GM19468 (cell line): ENCODE data around the gene ARNT2.

Source experiments
- ATAC-seq: cut with Tn5 transposase; IDR thresholded peaks from one replicate; pipeline ENCODE4 v1.9.1; 2021; ENCODE audit warnings: mild to moderate bottlenecking, moderate library complexity, moderate number of reproducible peaks; ENCODE audit not compliant: unreplicated experiment; ENCODE audit errors: extremely low read depth

Gene ARNT2

DNA sequence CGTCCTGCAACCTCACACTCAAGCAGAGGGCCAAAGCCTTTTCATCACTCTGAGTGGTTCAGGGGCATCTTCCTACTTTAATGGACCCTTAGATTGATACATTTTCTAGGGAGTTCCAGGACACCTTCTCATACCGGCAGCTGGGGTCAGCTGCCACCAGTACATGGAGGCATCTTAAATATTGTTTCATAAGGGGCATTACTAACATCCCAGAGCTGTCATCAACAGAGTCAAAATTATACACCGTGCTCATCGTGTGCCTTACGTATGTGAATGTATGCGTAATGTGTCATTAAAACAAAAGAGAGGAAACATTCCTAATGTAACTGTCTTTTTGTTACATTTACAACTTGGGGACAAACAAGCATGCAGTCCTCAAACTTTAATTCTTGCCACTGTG is 57.9 kb downstream of the ARNT2 start:
- ATAC-seq: no peak

DNA sequence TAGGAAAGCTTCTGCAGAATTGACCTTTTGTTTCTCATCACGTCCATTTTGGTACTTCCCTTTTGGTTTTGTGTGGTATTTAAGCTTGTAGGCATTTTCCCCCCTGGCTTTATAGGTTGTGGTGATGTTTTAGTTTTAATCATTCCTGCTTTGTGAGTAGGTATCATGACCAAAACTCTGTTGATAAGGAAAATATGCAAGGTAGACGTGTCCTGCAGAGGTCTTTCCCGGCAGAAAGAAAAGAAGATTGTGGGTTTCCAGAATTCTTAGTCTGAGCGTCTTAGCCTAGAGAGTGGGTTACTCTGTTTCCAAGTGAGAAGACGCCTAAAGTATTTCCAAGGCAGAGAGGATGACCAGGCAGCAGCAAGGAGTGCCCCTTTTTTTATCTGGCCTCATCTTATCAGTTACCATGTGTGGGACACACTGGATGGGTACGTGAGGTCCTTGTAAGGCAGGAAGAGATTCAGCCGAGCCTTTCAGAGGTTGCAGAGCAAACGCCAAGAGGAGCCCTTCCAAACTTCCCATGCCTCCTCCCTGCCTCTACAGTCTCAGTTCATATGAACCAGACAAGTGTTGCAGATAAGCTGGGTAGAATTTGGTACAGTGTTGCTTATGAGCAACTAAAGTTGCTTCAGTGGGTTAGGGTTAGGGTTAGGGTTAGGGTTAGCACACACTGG is 58.8 kb downstream of the ARNT2 start:
- ATAC-seq: no peak

DNA sequence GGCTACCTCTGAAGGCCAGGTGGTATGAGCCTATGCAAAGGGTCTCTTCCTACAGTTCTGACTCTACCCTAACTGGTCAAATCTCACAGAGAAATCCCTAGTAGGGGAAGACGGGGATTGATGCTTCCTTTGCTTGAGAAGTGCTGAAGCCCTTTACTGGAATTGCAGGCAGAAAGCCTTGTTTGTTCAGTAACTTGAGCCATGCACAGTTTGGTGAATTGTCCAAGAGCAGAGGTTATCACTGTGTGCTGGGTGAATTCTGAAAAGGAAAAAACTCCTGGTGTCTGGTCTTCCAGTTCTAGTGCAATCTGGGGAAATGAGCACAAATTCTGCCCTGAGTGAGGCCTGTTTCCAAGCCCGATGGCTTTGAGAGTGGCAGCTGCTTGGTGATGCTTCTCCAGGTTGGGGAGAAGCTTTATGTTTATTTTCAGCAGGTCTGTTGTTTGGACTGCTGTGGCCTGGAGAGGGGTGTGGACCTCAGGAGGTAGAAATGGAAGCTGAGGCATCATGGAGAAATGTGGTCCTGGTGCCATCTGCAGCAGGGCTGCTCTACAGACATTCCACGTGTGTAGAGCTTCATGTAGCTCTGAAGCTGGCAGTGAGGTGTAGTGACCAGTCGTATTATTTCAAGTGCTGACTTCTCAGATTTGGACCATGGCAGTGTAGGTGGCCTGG is 60.9 kb downstream of the ARNT2 start:
- ATAC-seq: no peak

DNA sequence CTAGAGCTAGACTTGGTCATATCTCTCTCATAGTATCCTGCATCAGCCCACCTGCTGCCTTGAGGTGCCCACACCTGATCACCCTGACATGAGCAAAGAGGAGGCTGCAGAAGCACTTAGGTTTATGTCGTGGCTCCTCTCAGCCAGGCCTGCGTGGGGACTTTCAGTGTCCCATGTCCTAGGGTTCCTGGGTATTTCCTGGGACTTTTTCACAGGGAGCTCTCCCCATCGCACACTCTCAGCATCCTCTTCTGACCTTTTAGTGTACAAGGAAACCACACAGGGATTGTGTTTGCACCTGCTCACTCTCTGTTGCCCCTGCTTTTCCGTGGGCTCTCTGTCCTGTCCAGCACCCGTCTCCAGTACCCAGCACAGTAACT is 61.4 kb downstream of the ARNT2 start:
- ATAC-seq: no peak

DNA sequence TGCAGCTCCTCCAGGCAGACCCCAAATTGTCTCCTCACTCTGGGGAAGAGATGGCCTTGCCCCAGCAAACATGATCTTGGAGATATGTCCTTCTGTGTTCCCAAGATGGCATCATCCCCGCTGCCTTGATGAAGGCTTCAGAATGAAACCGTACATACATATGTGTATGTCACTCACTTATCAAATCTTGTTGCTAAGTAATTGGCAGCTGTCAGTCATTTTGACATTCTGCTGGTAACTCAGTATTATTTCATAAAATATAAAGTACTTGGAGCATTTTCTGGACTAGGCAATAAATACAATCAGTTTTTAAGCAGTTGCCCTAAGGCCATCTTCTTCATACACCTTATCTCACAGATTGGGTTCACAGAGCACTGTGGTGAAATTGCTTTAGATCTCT is 62.4 kb downstream of the ARNT2 start:
- no peak for ATAC-seq

DNA sequence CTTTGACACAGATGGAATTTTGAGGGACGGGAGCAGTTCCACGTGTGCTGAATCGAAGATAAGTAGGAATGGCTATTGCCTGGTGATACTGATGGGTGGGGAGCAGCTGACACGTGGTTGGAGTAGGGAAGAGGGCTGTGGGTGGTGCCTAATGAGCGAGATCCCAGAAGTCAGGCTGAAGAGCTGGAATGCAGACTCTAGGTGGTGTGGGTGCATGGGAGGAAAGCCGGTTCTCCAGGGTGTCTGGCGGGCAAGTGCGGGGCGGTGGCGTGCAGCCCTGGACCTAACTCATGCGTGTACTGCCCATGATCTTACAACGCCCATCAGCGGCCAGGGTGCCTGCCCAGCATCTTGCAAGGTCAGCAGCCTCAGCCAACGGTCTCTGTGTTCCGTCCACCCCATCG is 63.1 kb downstream of the ARNT2 start:
- ATAC-seq: no peak

DNA sequence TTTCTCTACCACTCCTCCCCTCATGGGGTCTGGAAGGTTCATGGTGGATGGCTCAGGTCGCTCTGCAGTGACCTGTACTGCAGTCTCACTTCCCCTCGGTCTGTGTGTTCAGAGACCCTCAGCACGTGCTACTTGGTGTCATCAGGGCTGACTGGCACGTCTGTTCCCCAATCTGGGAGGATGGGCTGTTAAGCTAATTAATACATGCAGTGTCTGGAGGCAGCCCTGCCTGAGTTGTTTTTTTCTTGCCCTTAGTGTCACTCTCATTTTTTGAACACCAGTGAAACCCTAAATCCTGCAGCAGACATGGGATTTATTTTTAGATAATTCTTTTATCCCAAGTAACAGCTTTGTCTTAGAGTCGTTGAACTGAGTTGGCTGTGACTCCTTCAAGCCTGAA is 64.6 kb downstream of the ARNT2 start:
- no peak for ATAC-seq

DNA sequence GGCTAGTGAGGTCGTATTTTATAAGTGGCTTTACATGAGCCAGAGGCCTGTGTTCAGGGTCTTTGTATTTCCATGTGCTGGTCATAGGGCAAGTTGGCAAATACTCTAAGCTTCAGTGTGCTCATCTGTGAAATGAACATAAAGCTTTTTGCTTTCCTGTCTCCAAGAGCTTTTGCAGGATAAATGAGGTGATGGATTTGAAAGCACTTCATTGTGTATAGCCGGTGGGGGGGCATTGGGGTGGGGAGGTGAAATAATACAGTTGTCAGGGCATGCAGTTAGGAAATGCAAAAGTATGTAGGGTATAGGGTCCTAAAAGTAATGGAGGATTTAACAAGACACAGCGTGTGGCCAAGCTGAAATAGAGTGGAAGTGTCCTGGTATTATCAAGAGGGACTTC is 67.7 kb downstream of the ARNT2 start:
- ATAC-seq: no peak

DNA sequence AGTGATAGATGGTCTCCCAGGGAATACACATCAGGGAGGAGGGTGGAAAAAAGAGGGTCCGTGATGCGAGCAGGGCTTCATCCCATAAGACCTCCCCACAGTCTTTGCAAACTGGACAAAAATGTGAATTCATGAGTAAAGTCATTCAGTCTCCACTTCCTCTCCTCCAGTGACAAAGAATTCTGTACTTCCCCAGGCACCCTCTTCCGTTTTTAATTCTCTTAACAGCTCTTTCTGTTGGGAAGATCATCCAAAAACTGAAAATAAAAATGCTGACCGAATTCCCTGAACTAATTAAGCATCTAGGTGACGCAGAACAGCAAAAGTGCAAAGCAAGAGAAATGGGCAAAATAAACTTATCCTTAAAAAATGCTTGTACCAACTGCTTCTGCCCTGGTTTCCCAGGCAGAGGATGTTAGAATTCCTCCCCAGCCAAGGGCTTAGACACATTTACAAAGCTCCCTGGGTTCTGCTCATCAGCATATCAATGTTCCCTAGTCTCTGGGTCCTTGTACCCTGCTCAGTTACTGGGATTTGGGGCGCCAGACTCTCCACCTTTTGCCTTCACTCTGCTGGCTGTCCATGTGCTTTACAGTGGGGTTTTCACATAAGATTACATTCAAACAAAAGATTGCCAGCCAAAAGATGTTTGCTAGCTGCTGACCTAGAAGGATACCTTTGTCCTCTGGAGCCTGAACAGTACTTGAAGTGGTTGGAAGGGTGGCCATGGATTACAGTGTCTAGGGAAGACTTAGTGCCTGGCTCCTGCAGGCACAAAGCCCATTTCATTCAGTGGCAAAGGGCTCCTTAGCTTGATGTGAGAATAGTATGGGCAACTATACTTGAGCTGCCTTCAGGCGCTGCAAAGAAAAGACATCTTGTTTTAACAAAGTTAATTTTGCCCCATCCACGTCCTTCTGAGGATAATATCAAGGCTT is 69.4 kb downstream of the ARNT2 start:
- no peak for ATAC-seq

DNA sequence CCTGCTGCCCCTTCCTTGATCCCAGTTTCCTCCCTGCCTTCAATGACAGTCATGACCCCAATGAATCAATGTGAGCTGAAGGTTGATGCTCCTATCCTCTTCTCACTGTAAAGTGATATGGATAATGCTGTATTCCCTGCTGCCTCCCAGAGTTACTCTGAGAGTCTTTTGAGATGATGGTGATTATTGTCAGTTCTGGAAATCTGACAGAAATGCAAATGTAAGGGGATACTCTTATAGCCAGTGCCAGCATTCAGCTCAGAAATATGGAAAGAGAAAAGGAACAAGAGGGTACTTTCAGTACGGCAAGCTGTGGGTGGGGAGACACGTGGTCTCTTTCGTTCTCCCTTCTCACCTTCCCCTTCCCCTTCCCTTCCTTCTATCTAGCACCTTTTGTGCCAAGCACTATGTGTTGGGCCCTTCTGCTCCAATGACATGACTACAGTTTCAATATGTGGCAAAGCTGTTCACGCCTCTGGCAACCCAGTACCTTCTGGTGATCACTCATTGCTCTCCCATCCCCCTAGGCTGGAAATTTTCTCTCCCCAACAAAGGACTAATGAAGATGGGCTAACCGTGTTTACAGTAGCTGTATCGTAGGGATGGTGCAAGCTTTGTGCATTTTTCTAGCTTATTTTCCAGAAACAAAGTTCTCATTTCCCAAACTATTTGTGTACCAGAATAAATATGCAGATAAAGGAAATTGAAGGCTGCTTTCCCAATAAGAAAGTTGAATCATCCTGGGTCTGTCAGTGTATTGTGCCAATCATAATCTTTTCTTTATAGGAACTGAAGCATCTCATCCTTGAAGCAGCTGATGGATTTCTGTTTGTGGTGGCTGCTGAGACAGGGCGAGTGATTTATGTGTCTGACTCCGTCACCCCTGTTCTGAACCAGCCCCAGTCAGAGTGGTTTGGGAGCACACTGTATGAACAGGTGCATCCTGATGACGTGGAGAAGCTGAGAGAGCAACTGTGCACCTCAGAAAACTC is 70.3 kb downstream of the ARNT2 start:
- no peak for ATAC-seq

DNA sequence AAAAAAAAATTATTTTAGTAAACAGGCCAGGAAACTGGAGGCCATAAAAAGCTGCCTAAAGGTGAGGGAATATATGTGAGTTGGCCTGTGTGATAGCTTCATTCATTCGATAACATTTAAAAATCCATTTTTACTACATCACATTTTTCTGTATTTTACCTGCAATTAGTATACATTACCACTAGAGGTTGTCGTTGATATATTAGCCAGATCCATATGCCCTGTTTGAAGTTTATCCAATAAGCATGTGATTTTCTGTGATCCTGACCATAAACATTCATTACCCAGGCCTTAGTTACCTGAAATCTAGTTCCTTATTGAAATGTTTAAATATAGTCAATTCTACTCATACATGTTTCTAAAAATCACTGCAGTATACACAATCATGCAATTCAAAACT is 71.4 kb downstream of the ARNT2 start:
- no peak for ATAC-seq

DNA sequence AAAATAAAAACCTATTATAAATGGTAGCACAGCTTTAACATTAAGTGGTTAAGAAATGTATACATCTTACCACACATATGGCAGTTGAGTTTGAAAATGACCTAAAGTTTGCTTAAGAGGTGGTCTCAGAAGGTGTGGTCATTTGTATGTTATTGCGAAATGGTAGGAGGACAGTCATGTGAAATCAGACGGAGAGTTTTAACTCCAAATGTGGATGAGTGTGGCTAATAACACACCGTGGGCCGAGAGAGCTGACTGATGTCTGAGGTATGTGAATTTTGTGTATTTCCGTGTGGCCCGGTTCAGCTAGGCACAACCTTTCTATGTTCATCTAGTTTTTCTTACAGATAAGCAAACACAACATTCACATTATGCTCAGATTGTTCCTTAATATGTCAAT is 71.9 kb downstream of the ARNT2 start:
- ATAC-seq: no peak

DNA sequence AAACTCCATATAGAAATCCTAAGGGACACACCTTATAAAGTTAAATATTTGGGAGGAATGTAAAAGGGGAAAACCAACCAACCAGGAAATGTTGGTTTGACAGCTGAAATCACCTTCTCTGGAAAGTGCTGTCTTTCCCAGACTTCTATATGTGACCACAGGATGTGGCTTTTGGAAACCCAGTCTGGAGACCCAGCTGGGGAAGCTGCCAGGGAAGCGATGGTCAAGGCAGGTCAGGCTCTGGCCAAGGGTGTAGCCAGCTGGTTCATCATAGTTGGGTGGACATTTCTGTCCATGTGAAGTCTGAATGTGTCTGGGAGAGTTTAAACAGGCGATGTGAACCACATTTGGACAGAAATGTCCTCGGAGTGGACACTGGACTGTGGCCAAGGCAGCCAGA is 73.9 kb downstream of the ARNT2 start:
- ATAC-seq: no peak

DNA sequence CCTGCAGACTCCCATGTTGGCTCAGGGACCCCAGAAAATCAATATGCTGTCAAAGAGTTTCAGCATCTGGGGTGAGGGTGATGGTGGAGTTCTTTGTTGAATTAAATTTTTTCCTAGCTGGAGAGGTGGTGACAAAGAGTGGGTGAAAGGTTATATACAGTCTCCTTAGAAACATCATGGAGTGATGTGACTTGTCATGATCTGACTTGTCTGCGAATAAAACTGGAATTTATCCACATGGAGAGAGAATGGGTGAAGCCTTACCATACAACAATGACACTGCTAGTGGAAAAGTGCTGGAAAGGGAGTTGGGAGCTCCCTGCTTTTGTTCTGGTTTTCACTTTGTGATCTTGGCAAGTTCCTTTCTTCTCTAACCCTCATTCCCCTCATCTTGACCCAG is 75.0 kb downstream of the ARNT2 start:
- no peak for ATAC-seq

DNA sequence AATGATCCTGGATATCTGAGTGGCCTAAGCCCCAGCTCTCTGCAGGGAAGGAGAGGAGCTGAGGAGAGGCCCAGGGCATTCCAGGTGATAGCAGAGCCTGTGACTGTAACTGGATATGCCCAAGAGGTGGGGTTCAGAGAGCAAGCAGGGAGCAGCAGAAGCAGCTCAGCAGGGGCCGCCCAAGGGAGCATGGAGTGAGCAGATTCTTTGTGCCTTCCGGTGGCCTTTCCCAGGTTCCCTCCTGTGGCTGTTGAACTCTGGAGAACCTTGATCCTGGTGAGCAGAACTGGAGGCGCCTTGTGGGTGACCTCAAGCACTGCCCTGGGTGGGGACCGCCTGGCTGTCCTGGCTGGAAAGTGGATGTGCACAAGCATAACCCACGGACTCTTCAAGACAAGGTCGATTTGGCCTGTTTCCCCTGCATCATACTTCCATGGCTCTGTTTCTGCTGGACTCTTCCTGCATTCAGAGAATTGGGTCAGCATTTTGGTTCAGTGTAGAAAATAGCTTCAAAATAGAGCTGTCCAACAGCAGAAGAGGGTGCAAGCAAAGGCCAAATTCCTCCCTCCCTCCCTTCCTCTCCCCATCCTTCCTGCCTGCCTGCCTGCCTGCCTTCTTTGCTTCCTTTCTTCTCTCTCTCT is 76.1 kb downstream of the ARNT2 start:
- no peak for ATAC-seq

DNA sequence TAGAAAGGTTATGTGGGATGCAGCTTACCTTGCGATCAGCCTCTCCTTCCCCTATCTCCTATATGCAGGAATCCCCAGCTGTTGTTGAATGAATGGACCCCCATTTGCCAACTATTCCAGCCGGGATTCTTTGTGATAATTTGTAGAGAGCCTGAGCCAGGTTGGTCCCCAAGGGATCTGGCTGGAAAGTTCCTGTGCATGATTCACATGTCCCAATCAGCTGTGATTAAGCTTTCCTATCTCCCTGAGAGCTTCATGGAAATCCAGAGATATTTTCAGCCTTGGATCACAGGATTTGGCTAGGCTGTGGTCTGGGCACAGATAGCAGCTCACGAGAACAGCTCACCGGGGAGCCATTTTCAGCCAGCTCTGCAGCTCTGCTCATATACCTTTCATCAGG is 76.7 kb downstream of the ARNT2 start:
- no peak for ATAC-seq

DNA sequence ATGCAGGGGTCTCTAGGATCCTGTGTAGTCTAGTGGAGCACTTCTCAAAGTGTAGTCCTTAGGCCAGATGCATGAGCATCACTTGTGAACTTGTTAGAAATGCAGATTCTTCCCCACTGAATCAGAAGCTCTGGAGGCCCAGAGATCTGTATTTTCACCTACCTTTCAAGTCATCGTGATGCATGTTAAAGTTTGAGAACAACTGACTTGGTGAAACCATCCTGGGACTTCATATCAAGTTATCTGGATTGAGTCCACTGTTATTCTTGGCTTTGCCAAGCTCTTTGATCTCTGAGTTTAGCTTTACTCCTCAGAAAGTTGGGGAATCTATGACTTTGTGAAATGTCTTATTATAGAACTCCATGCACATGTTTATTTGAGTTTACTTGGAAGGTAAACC is 78.5 kb downstream of the ARNT2 start:
- no peak for ATAC-seq

DNA sequence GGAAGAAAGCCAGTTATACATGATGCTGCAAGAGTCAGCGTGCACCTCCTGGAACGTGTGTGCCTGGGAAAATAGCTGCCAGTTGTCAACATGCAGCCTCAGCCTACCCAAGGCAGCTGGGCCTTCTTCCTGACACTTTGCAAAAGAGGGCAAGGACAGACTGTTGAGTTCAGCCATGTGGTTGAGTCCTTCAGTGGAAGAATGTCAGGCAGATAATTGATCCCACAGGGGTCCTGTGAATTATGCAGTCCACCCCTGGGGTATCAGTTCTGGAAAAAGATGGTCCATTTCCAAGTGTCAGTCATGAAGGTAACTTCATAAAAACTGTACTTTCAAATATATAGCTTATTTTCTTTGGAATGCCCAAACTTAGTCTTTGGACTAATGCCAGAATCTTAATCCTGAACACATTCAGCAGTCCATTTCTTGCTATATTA is 79.6 kb downstream of the ARNT2 start:
- no peak for ATAC-seq

DNA sequence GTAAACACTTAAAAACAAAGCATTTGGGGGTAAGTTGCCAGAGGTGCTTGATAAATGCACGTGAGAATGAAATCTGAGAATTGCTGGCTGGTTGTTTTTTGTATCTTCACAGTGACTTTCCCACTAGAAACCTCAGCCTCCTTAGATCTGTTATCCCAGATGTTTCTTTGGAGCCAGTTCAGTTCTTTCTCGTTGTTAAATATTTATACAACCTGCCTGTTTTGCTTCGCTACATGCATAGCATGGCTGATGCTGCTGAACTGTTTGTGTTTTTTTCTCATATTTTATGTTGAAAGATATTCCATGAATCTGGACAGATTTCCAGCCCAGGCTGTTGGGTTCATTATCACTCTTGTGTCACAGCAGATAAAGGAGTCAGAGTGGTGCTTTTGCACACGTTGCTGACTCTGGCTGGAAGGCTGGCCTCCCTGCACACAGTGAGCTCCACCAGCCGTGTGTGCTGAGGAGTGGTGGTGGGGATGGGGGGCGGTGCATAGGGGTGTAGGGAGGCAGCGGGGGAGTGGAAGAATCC is 80.2 kb downstream of the ARNT2 start:
- no peak for ATAC-seq
